GM12875 (cell line): ENCODE measurements around the gene GRK6.

ENCODE experiments used
- H3K4me3 ChIP-seq: one replicate; pipeline ENCODE4 v1.5.1; 2011; ENCODE audit warnings: low read depth, low read length, control low read depth
- TF ChIP-seq, protein P1 (sequence below): IDR thresholded peaks from 2 replicates; pipeline ENCODE4 v1.5.1; 2011; ENCODE audit warnings: low read depth, mild to moderate bottlenecking, control low read depth, inconsistent platforms, low read length, moderate library complexity, borderline replicate concordance; ENCODE audit not compliant: insufficient read depth

Gene GRK6

DNA sequence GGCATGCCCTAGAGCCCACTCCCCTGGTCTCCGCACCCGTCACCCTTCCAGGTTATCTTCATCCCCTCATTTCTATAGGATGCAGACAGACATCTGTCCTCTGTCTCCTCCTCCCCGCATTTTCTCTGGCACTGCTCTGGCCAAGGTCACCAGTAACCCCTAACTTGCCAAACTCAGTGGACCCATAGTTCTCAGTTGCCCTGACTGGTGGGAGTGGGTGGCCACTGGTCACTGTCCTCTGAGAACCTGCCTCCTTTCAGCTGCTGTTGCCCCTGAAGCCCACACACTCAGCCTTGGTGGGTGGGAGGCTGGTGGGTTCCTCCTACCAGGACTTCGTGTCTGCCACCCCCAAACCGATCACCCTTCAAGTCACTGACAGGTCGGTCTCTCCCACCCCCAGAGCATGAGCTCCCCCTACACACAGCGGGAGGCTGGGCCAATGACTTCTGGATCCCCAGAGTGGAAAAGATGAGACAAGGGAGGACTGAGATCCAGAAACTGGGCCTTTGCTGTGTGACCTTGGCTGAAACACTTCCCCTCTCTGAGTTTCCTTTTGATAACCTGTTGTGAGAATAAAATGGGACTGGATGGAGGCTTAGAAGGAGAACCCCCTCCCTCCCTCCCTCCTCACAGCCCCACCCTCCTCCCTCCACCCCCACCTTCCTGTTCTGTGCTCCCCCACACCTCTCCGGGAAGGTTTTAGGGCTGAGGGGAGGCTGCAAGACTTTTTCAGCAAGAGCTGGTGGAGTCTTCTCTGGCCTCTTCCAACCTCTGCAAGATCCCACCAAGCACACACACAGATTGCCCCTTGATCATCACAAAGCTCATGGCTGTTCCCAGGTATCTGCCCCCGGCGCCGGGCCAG is 49.3 kb downstream of the GRK6 start:
- H3K4me3 ChIP-seq, result no peak overlapping the region
- TF ChIP-seq, protein P1, sequence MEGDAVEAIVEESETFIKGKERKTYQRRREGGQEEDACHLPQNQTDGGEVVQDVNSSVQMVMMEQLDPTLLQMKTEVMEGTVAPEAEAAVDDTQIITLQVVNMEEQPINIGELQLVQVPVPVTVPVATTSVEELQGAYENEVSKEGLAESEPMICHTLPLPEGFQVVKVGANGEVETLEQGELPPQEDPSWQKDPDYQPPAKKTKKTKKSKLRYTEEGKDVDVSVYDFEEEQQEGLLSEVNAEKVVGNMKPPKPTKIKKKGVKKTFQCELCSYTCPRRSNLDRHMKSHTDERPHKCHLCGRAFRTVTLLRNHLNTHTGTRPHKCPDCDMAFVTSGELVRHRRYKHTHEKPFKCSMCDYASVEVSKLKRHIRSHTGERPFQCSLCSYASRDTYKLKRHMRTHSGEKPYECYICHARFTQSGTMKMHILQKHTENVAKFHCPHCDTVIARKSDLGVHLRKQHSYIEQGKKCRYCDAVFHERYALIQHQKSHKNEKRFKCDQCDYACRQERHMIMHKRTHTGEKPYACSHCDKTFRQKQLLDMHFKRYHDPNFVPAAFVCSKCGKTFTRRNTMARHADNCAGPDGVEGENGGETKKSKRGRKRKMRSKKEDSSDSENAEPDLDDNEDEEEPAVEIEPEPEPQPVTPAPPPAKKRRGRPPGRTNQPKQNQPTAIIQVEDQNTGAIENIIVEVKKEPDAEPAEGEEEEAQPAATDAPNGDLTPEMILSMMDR, result no peak

- TF ChIP-seq, protein P1, result no peak
- H3K4me3 ChIP-seq, result no peak overlapping the region
Observed at GRCh38 chr5:177476531-177477233, 50.2 kb downstream of the GRK6 start.

DNA sequence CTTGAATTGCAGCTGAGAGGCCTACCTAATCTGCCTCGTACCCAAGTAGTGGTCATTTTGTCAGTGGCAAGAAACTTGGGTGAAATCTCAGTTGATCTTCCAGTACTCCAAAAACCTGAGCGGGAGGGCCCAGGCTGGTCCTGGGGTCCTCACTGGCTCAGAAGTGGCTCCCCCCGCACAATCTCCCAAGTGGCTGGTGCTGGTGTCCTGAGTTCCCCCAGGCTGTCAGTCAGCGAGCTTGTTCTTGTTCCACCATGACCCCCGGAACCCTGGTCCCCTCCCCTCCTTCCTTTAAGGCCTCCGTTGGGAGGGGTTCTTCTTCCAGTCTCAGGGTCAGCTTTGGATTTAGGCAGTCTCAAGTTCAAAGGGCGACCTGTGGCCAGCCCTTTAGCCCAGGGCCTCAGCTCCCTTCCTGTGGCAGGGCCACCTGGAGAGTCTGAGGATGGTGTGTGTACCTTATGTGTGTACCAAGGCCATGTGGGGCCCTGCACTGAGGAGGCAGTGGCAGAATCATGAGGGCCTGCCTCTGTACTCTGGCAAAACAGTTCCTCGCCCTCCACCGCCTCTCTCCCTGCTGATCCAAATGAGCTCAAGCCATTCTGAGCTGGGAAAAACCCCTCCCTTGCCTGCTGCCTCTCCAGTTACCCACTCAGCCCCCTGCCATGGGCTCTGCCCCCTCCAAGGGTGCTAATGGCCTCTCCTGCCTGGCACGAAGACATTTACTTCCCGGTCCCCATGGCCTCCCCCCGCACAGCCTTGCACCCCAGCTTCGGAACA is 51.4 kb downstream of the GRK6 start:
- H3K4me3 ChIP-seq, result no peak overlapping the region
- TF ChIP-seq, protein P1, result no peak

DNA sequence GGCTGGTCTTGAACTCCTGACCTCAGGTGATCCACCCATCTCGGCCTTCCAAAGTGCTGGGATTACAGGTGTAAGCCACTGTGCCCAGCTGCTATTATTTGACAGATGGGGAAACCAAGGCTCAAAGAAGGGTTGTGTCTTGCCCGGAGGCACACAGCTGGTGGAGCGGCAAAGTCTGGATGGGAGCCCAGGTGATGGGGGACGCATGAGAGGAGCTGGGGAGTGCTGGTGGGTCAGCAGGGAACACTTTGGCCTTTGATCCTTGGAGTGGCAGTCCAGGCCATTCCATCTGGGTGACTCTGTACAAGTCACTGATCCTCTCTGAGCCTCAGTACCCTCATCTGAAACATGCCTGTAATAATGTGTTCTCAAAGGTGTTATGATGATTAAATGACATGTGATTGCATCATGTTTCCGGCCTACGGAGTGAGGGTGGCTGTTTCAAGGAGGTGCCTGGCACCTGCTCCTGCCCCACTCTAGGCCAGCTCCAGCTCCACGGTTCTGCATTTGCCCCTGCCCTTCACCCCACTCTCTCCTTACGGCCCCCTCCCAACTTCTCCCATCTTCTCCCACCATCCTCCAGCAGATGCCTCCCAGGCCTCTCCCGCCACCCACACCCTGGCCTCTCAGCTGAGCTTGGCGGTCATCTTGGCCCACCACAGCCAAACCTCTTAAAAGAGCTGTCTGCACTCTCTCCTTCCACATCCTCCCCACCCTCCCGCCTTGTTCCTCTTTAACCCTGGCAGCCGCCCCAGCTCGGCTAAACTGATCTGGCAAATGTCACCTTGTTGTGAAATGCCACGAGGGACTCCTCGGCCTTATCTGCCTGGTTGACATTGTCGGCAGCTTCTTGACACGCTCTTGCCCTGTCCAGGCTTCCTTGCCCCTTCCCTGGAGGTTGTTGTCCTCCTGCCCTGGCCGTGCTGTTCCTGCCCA is 52.5 kb downstream of the GRK6 start:
- no peak overlapping the region for H3K4me3 ChIP-seq
- TF ChIP-seq, protein P1, result no peak

DNA sequence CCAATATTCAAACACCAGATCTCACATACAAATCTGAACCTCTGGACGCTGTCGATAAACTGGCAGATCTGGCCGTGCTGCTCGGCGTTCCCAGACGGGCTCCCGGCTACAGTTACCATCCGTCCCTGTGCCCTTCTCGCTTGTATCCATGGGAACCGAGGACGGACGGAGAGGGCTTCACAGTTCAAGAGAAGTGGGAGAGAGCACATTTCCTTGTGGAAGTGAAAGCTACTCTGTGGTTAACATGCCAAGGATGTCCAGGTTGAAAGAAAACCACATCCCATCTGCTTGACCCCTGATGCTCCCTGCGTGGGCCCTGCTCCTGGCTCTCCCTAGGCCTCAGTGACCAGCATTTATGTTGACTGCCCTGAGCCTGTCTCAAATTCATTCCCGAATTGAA is 53.3 kb downstream of the GRK6 start:
- TF ChIP-seq, protein P1, result no peak
- no peak overlapping the region for H3K4me3 ChIP-seq

- H3K4me3 ChIP-seq, result no peak overlapping the region
- TF ChIP-seq, protein P1, result no peak
Observed at GRCh38 chr5:177482359-177482795, 55.9 kb downstream of the GRK6 start.
